Dendritic cell treated with granulocyte-macrophage colony-stimulating factor and Interleukin-4, amounts not matched to agents 40 ng/mL and 50 ng/mL, for 4 days (primary cell): ENCODE measurements around the gene KCNT1.

ENCODE experiments used
- H3K27ac Mint-ChIP-seq: one replicate; pipeline ENCODE4 v1.8.0; 2022; ENCODE audit warnings: mild to moderate bottlenecking, mixed read lengths
- H3K27me3 Mint-ChIP-seq: one replicate; pipeline ENCODE4 v1.8.0; 2022; ENCODE audit warnings: mild to moderate bottlenecking, mixed read lengths
- H3K36me3 Mint-ChIP-seq: one replicate; pipeline ENCODE4 v1.8.0; 2022; ENCODE audit warnings: low read depth, mixed read lengths
- H3K4me1 Mint-ChIP-seq: one replicate; pipeline ENCODE4 v1.8.0; 2022; ENCODE audit warnings: low read depth, mixed read lengths
- H3K4me3 Mint-ChIP-seq: one replicate; pipeline ENCODE4 v1.8.0; 2022; ENCODE audit warnings: mild to moderate bottlenecking, moderate library complexity, mixed read lengths
- H3K9me3 Mint-ChIP-seq: one replicate; pipeline ENCODE4 v1.8.0; 2022; ENCODE audit warnings: mixed read lengths
- intact Hi-C: fragments of 100-400 bp; cut with micrococcal nuclease; formaldehyde crosslinking; loops from one replicate; pipeline ENCODE4 v1.15.0; 2022

Gene KCNT1

GRCh38 chr9:135745686-135746324, 43.8 kb downstream of the KCNT1 start:
- no peak overlapping the region for H3K4me3 Mint-ChIP-seq
- no peaks in the 10 kb centered on the region for H3K36me3 Mint-ChIP-seq
- intact Hi-C loops, result no loop called here
- no peaks in the 10 kb centered on the region for H3K4me1 Mint-ChIP-seq
- H3K27me3 Mint-ChIP-seq, result no peaks in the 10 kb centered on the region
- no peak overlapping the region for H3K27ac Mint-ChIP-seq
- no peaks in the 10 kb centered on the region for H3K9me3 Mint-ChIP-seq

GRCh38 chr9:135746565-135746964, 44.6 kb downstream of the KCNT1 start:
- Mint-ChIP-seq H3K4me1 (no peaks in the 10 kb centered on the region), H3K27me3 (no peaks in the 10 kb centered on the region), H3K27ac (no peak overlapping the region), H3K9me3 (no peaks in the 10 kb centered on the region), H3K36me3 (no peaks in the 10 kb centered on the region), H3K4me3 (no peak overlapping the region)
- intact Hi-C loops, result no loop called here

- no peak overlapping the region for H3K4me3 Mint-ChIP-seq
- no peaks in the 10 kb centered on the region for H3K27me3 Mint-ChIP-seq
- no peak overlapping the region for H3K27ac Mint-ChIP-seq
- H3K36me3 Mint-ChIP-seq, result no peaks in the 10 kb centered on the region
- no peaks in the 10 kb centered on the region for H3K4me1 Mint-ChIP-seq
- no peaks in the 10 kb centered on the region for H3K9me3 Mint-ChIP-seq
- intact Hi-C loops, result no loop called here
Observed at GRCh38 chr9:135747311-135747710, 45.3 kb downstream of the KCNT1 start.

- Mint-ChIP-seq H3K4me1 (no peaks in the 10 kb centered on the region), H3K4me3 (no peak overlapping the region), H3K36me3 (no peaks in the 10 kb centered on the region), H3K27ac (no peak overlapping the region), H3K9me3 (no peaks in the 10 kb centered on the region), H3K27me3 (no peaks in the 10 kb centered on the region)
- intact Hi-C loops, result no loop called here
Observed at GRCh38 chr9:135748676-135749075, 46.7 kb downstream of the KCNT1 start.

GRCh38 chr9:135749171-135750045, 47.4 kb downstream of the KCNT1 start:
- no peak overlapping the region for H3K27ac Mint-ChIP-seq

GRCh38 chr9:135750786-135751185, 48.8 kb downstream of the KCNT1 start:
- Mint-ChIP-seq H3K27ac (no peak overlapping the region), H3K4me3 (no peak overlapping the region), H3K36me3 (no peaks in the 10 kb centered on the region), H3K9me3 (no peaks in the 10 kb centered on the region), H3K4me1 (no peaks in the 10 kb centered on the region), H3K27me3 (no peaks in the 10 kb centered on the region)
- intact Hi-C loops, result no loop called here

More at GRCh38 chr9:135749171-135750045, 47.4 kb downstream of the KCNT1 start:
- no peaks in the 10 kb centered on the region for H3K27me3 Mint-ChIP-seq
- no peaks in the 10 kb centered on the region for H3K36me3 Mint-ChIP-seq
- no peaks in the 10 kb centered on the region for H3K4me1 Mint-ChIP-seq
- no peaks in the 10 kb centered on the region for H3K9me3 Mint-ChIP-seq
- H3K4me3 Mint-ChIP-seq, result no peak overlapping the region
- intact Hi-C loops, result no loop called here

- no peaks in the 10 kb centered on the region for H3K9me3 Mint-ChIP-seq
- no peak overlapping the region for H3K27ac Mint-ChIP-seq
- H3K4me1 Mint-ChIP-seq, result no peaks in the 10 kb centered on the region
- intact Hi-C loops, result no loop called here
- no peak overlapping the region for H3K4me3 Mint-ChIP-seq
- no peaks in the 10 kb centered on the region for H3K27me3 Mint-ChIP-seq
- no peaks in the 10 kb centered on the region for H3K36me3 Mint-ChIP-seq
Observed at GRCh38 chr9:135751501-135751900, 49.5 kb downstream of the KCNT1 start.

- Mint-ChIP-seq H3K9me3 (no peaks in the 10 kb centered on the region), H3K27me3 (no peaks in the 10 kb centered on the region), H3K36me3 (no peaks in the 10 kb centered on the region), H3K4me3 (no peak overlapping the region), H3K27ac (no peak overlapping the region), H3K4me1 (no peaks in the 10 kb centered on the region)
- intact Hi-C loops, result no loop called here
Observed at GRCh38 chr9:135752281-135753204, 50.6 kb downstream of the KCNT1 start.

GRCh38 chr9:135753391-135754105, 51.6 kb downstream of the KCNT1 start:
- H3K9me3 Mint-ChIP-seq, result no peaks in the 10 kb centered on the region
- intact Hi-C loops, result no loop called here
- H3K36me3 Mint-ChIP-seq, result no peaks in the 10 kb centered on the region
- H3K27me3 Mint-ChIP-seq, result no peaks in the 10 kb centered on the region
- H3K27ac Mint-ChIP-seq, result no peak overlapping the region
- H3K4me3 Mint-ChIP-seq, result no peak overlapping the region
- no peaks in the 10 kb centered on the region for H3K4me1 Mint-ChIP-seq

GRCh38 chr9:135756576-135756975, 54.6 kb downstream of the KCNT1 start:
- H3K9me3 Mint-ChIP-seq, result no peaks in the 10 kb centered on the region
- no peaks in the 10 kb centered on the region for H3K36me3 Mint-ChIP-seq
- no peak overlapping the region for H3K4me3 Mint-ChIP-seq
- H3K27ac Mint-ChIP-seq, result no peak overlapping the region
- intact Hi-C loops, result no loop called here
- H3K4me1 Mint-ChIP-seq, result no peaks in the 10 kb centered on the region
- H3K27me3 Mint-ChIP-seq, result no peaks in the 10 kb centered on the region

GRCh38 chr9:135757356-135757755, 55.4 kb downstream of the KCNT1 start:
- intact Hi-C loops, result no loop called here
- H3K27me3 Mint-ChIP-seq, result no peaks in the 10 kb centered on the region
- no peaks in the 10 kb centered on the region for H3K36me3 Mint-ChIP-seq
- no peaks in the 10 kb centered on the region for H3K4me1 Mint-ChIP-seq
- no peaks in the 10 kb centered on the region for H3K9me3 Mint-ChIP-seq
- no peak overlapping the region for H3K4me3 Mint-ChIP-seq
- H3K27ac Mint-ChIP-seq, result no peak overlapping the region

- intact Hi-C loops, result no loop called here
Observed at GRCh38 chr9:135758056-135758455, 56.1 kb downstream of the KCNT1 start.

GRCh38 chr9:135758870-135759269, 56.9 kb downstream of the KCNT1 start:
- no peaks in the 10 kb centered on the region for H3K4me1 Mint-ChIP-seq
- no peak overlapping the region for H3K27ac Mint-ChIP-seq
- H3K27me3 Mint-ChIP-seq, result no peaks in the 10 kb centered on the region
- H3K9me3 Mint-ChIP-seq, result no peaks in the 10 kb centered on the region
- no peaks in the 10 kb centered on the region for H3K36me3 Mint-ChIP-seq
- no peak overlapping the region for H3K4me3 Mint-ChIP-seq
- intact Hi-C loops, result no loop called here

More at GRCh38 chr9:135758056-135758455, 56.1 kb downstream of the KCNT1 start:
- Mint-ChIP-seq H3K4me1 (no peaks in the 10 kb centered on the region), H3K4me3 (no peak overlapping the region), H3K9me3 (no peaks in the 10 kb centered on the region), H3K36me3 (no peaks in the 10 kb centered on the region), H3K27ac (no peak overlapping the region), H3K27me3 (no peaks in the 10 kb centered on the region)
